GM18861 (cell line): ENCODE data around the gene NR2E1.

Source experiments
- ATAC-seq: cut with Tn5 transposase; IDR thresholded peaks from one replicate; pipeline ENCODE4 v1.9.1; 2021; ENCODE audit not compliant: unreplicated experiment

Gene NR2E1

GRCh38 chr6:108170332-108171290, 4.8 kb downstream of the NR2E1 start:
- ATAC-seq, result no peak

- ATAC-seq, result no peak
These were observed 5.6 kb downstream of the NR2E1 start for GRCh38 chr6:108171291-108171917.

- no peak for ATAC-seq
These were observed 6.2 kb downstream of the NR2E1 start for GRCh38 chr6:108171918-108172516.

- ATAC-seq, result no peak
These were observed 8.8 kb downstream of the NR2E1 start for GRCh38 chr6:108174371-108175175.

- ATAC-seq, result no peak
These were observed 9.4 kb downstream of the NR2E1 start for GRCh38 chr6:108175176-108175591.

GRCh38 chr6:108175592-108176279, 9.9 kb downstream of the NR2E1 start:
- ATAC-seq, result no peak

- no peak for ATAC-seq
These were observed 10.7 kb downstream of the NR2E1 start for GRCh38 chr6:108176281-108177089.

- ATAC-seq, result no peak
These were observed 13.9 kb downstream of the NR2E1 start for GRCh38 chr6:108179741-108180140.

- ATAC-seq, result no peak
These were observed 14.4 kb downstream of the NR2E1 start for GRCh38 chr6:108180266-108180665.

GRCh38 chr6:108180776-108181175, 15.0 kb downstream of the NR2E1 start:
- ATAC-seq, result no peak

GRCh38 chr6:108186226-108186625, 20.4 kb downstream of the NR2E1 start:
- no peak for ATAC-seq

GRCh38 chr6:108187519-108187918, 21.7 kb downstream of the NR2E1 start:
- ATAC-seq, result no peak

- ATAC-seq, result no peak
These were observed 27.3 kb downstream of the NR2E1 start for GRCh38 chr6:108193131-108193530.

- ATAC-seq, result no peak
These were observed 28.0 kb downstream of the NR2E1 start for GRCh38 chr6:108193835-108194234.

GRCh38 chr6:108194503-108194902, 28.7 kb downstream of the NR2E1 start:
- ATAC-seq, result no peak

GRCh38 chr6:108195209-108195608, 29.4 kb downstream of the NR2E1 start:
- ATAC-seq, result no peak

- no peak for ATAC-seq
These were observed 33.1 kb downstream of the NR2E1 start for GRCh38 chr6:108198761-108199498.

- no peak for ATAC-seq
These were observed 34.4 kb downstream of the NR2E1 start for GRCh38 chr6:108200186-108200585.

- no peak for ATAC-seq
These were observed 34.8 kb downstream of the NR2E1 start for GRCh38 chr6:108200631-108201030.
